ENCODE results near the gene ING3. TPM values are rescaled to one million over a fixed set of nuclear protein-coding genes. Genes with fewer than 3 reads are reported as not detected.
A peak's percentile ranks its signal among the peaks of the same experiment; 100 is the strongest.
"Not testable (repeated sequence)": the region's sequence is repeated elsewhere in the genome, so short reads cannot be mapped to it uniquely, and the experiment has no call there.

ING3 gene
- total and polyA plus RNA-seq, 12 donors: 5.5 to 31.9 (median 14.4) TPM

GRCh38 chr7:121002048-121002756, 51.6 kb downstream of the ING3 start:
- H3K27me3 ChIP-seq: no peaks in the 10 kb centered on the region
- TF ChIP-seq POLR2A (IDR thresholded peaks at IDR 0.05): no peak
- TF ChIP-seq CTCF (IDR thresholded peaks at IDR 0.05): peak in 1 of 6 experiments; percentile 2
- DNase-seq: no peak
- no peaks in the 10 kb centered on the region for H3K36me3 ChIP-seq (replicated peaks in 1 of 2)
- WGBS, 4 donors: 62 to 65% (median 63%) methylated on average over 2 of the region's 2 CpGs
- H3K27ac ChIP-seq: no peak overlapping the region
- intact Hi-C loops (cut with DNase I): no loop called here
- H3K9me3 ChIP-seq (replicated peaks in 1 of 3): no peaks in the 10 kb centered on the region
- no peak overlapping the region for H3K4me3 ChIP-seq
- H3K4me1 ChIP-seq (replicated peaks in 1 of 2): peaks cover 0 to 58% of the 10 kb centered on the region in 2 donors

GRCh38 chr7:121002757-121003200, 52.2 kb downstream of the ING3 start:
- peaks cover 0 to 58% of the 10 kb centered on the region in 2 donors for H3K4me1 ChIP-seq (replicated peaks in 1 of 2)
- WGBS, 4 donors: 83 to 85% (median 84%) methylated on average over 5 of the region's 5 CpGs
- intact Hi-C loops (cut with DNase I): no loop called here
- no peak for TF ChIP-seq CTCF (IDR thresholded peaks at IDR 0.05)
- no peak for TF ChIP-seq POLR2A (IDR thresholded peaks at IDR 0.05)
- H3K9me3 ChIP-seq (replicated peaks in 1 of 3): no peaks in the 10 kb centered on the region
- H3K27ac ChIP-seq: no peak overlapping the region
- no peak for DNase-seq
- H3K27me3 ChIP-seq: no peaks in the 10 kb centered on the region
- H3K4me3 ChIP-seq: no peak overlapping the region
- no peaks in the 10 kb centered on the region for H3K36me3 ChIP-seq (replicated peaks in 1 of 2)

GRCh38 chr7:121003986-121004685, 53.6 kb downstream of the ING3 start:
- TF ChIP-seq POLR2A (IDR thresholded peaks at IDR 0.05): no peak
- TF ChIP-seq CTCF (IDR thresholded peaks at IDR 0.05): no peak
- peaks cover 0 to 51% of the 10 kb centered on the region in 2 donors for H3K4me1 ChIP-seq (replicated peaks in 1 of 2)

GRCh38 chr7:121005058-121005457, 54.5 kb downstream of the ING3 start:
- H3K27me3 ChIP-seq; DNase-seq; H3K4me3 ChIP-seq; H3K36me3 ChIP-seq (replicated peaks in 1 of 2); intact Hi-C loops (cut with DNase I); H3K27ac ChIP-seq; H3K9me3 ChIP-seq (replicated peaks in 1 of 3): not testable (repeated sequence)
- WGBS, 4 donors: 94 to 97% (median 97%) methylated on average over 4 of the region's 4 CpGs
- peaks cover 0 to 42% of the 10 kb centered on the region in 2 donors for H3K4me1 ChIP-seq (replicated peaks in 1 of 2)

More at GRCh38 chr7:121003986-121004685, 53.6 kb downstream of the ING3 start:
- no peaks in the 10 kb centered on the region for H3K9me3 ChIP-seq (replicated peaks in 1 of 3)
- no peak overlapping the region for H3K4me3 ChIP-seq
- H3K27ac ChIP-seq: no peak overlapping the region
- H3K36me3 ChIP-seq (replicated peaks in 1 of 2): no peaks in the 10 kb centered on the region
- intact Hi-C loops (cut with DNase I): no loop called here
- WGBS, 4 donors: 64 to 77% (median 68%) methylated on average over 4 to 5 of the region's 5 CpGs
- DNase-seq: peak in 3 of 7 donors; percentile 23 to 35 (median 27)
- H3K27me3 ChIP-seq: no peaks in the 10 kb centered on the region

Data from adrenal gland (tissue), 12 donors.